ENCODE measurements around the gene ITPRID1. TPM values are rescaled to one million over a fixed set of nuclear protein-coding genes. Genes with fewer than 3 reads are reported as not detected.

Gene ITPRID1
- total and polyA plus RNA-seq, 2 of the 8 experiments (the other 6 are each of a cell fraction or from before 2014, with no cell fraction given), result 0.09 to 0.47 TPM

GRCh38 chr7:31688372-31688771 is 174.5 kb downstream of the ITPRID1 start:
- WGBS, 2 experiments (ENCODE audit: extremely low coverage in 1 of 2, insufficient coverage in 1 of 2, insufficient read length in 1 of 2, insufficient replicate concordance in 2 of 2, low coverage in 1 of 2, low lambda C conversion rate in 2 of 2, missing lambda C conversion rate in 1 of 2), result 25% methylated on average over 3 of the region's 3 CpGs; no CpG with 5 or more reads in 1 of the 2 experiments
- no peak overlapping the region for H2AFZ ChIP-seq (ENCODE audit: low read length)
- H3K27me3 ChIP-seq (replicated peaks in 1 of 4; ENCODE audit: control insufficient read depth in 3 of 4, extremely low read depth in 1 of 4, insufficient read depth in 3 of 4, low read length in 3 of 4), result no peaks in the 10 kb centered on the region
- H2BK5ac ChIP-seq (ENCODE audit: low read depth, low read length), result peak overlapping the region; percentile 19; the same call in 1 of the 2 replicates
- peak overlapping the region; percentile 40 to 51 for H3K4me2 ChIP-seq (ENCODE audit: insufficient read depth in 1 of 2, low read depth in 2 of 2, low read length in 2 of 2)
- H3K79me2 ChIP-seq (ENCODE audit: control insufficient read depth in 1 of 2, insufficient read depth in 2 of 2, low read length in 2 of 2), result no peaks in the 10 kb centered on the region
- H3K4ac ChIP-seq (replicated peaks; ENCODE audit: insufficient read length, low read depth, low read length), result no peak overlapping the region
- H4K8ac ChIP-seq (ENCODE audit: extremely low read depth, insufficient read depth, low read length), result no peak overlapping the region
- POLR2A ChIA-PET (ENCODE audit: partially characterized antibody), result no interaction called here
- H3K36me3 ChIP-seq (ENCODE audit: control insufficient read depth in 2 of 4, insufficient read depth in 4 of 4, low read length in 3 of 4), result no peaks in the 10 kb centered on the region; a peak in 1 of 8 replicates
- H3K23ac ChIP-seq (ENCODE audit: insufficient read length), result no peak overlapping the region
- H2BK12ac ChIP-seq (ENCODE audit: low read depth, low read length), result no peak overlapping the region
- no peaks in the 10 kb centered on the region for H3K23me2 ChIP-seq (ENCODE audit: low read depth, low read length)
- H2BK120ac ChIP-seq (replicated peaks; ENCODE audit: low read depth, low read length), result peak overlapping the region; percentile 12
- H2BK15ac ChIP-seq (ENCODE audit: low read length), result no peak overlapping the region
- H3K56ac ChIP-seq (replicated peaks; ENCODE audit: insufficient read length, low read depth, low read length), result no peak overlapping the region
- no peak overlapping the region for H4K5ac ChIP-seq (ENCODE audit: insufficient read length, low read depth, low read length)
- FAIRE-seq (no peak), DNase-seq (ENCODE audit: low read depth in 1 of 2, low spot score in 2 of 2) (no peak)
- H2AK5ac ChIP-seq (ENCODE audit: low read depth, low read length), result no peak overlapping the region
- H3K4me1 ChIP-seq (replicated peaks in 1 of 4; ENCODE audit: control insufficient read depth in 3 of 4, insufficient read depth in 4 of 4, low read length in 3 of 4), result peaks cover 0 to 24% (median 15%) of the 10 kb centered on the region in 4 experiments; a peak in 5 of 7 replicates
- no peaks in the 10 kb centered on the region for H3K79me1 ChIP-seq (ENCODE audit: low read depth, low read length)
- H2BK20ac ChIP-seq (ENCODE audit: low read length), result 0 out of 2 replicates have a peak overlapping the region, but pooled peaks have one; percentile 17
- no peak overlapping the region for H3K9ac ChIP-seq (replicated peaks in 1 of 4; ENCODE audit: extremely low read depth in 1 of 4, low read depth in 3 of 4, low read length in 3 of 4)
- peak overlapping the region in 1 of 4 experiments; percentile 24; a peak in 1 of 8 replicates for H3K4me3 ChIP-seq (ENCODE audit: extremely low read depth in 1 of 4, insufficient read depth in 2 of 4, low read depth in 3 of 4, low read length in 4 of 4)
- CTCF ChIA-PET (ENCODE audit: partially characterized antibody), result no interaction called here
- no peak overlapping the region for H3K27ac ChIP-seq (ENCODE audit: low read depth, low read length)
- H4K20me1 ChIP-seq (replicated peaks in 1 of 2; ENCODE audit: control insufficient read depth in 1 of 2, insufficient read depth in 2 of 2, low read length in 2 of 2), result no peaks in the 10 kb centered on the region
- no peaks in the 10 kb centered on the region for H3K9me3 ChIP-seq (ENCODE audit: insufficient read depth in 2 of 2, low read depth in 1 of 2, low read length in 1 of 2)
- no peak overlapping the region for H4K91ac ChIP-seq (replicated peaks; ENCODE audit: insufficient read length, low read length)
- TF ChIP-seq PHF8 (conservative IDR thresholded peaks at IDR 0.05; ENCODE audit: low read depth, low read length), result no peak
- H3K18ac ChIP-seq (ENCODE audit: extremely low read depth, low read length), result no peak overlapping the region
- H3K14ac ChIP-seq (ENCODE audit: insufficient read length), result no peak overlapping the region
